ENCODE measurements around the gene MYBBP1A.
A peak's percentile ranks its signal among the peaks of the same experiment; 100 is the strongest.

MYBBP1A gene

DNA sequence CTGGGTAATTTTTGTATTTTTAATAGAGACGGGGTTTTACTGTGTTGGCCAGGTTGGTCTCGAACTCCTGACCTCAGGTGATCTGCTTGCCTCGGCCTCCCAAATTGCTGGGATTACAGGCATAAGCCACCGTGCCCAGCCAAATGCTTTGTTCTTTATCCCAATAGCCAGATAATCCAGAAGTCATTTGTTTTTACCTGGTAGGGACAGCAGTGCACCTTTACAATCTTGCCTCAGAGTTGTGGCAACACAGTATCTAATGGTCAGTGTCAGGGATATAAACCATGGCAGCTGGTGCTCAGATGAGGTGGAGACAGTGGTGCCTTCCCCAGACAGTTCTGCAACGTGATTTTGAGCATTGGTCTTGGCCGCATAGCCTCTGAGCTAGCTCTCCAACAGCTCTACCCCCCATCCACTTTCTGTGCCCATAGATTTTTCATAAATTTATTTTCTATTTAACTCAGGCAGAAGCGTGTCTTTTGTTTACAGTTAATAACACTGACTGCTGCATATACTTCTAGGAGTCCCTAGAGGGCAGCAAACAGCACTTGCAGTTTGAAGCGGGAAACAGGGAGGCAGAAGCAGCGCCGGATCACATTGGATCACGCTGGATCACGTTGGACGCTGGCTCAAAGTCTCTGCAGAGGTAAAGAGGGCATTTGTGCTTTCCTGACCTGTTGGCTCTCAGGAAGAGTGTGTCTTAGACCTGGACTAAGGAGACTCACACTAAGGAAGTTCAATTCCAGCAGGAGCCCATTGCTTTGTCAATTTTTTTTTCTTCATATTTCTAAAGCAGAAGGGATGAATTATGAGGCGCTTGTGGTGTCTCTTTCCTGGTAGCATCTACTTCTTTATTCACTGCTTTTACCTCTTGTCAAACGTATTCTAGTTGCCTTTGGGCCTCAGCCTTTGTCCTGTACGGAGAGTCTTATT lies 10.3 kb upstream of the MYBBP1A start:
- DNase-seq = peak; percentile 73

DNA sequence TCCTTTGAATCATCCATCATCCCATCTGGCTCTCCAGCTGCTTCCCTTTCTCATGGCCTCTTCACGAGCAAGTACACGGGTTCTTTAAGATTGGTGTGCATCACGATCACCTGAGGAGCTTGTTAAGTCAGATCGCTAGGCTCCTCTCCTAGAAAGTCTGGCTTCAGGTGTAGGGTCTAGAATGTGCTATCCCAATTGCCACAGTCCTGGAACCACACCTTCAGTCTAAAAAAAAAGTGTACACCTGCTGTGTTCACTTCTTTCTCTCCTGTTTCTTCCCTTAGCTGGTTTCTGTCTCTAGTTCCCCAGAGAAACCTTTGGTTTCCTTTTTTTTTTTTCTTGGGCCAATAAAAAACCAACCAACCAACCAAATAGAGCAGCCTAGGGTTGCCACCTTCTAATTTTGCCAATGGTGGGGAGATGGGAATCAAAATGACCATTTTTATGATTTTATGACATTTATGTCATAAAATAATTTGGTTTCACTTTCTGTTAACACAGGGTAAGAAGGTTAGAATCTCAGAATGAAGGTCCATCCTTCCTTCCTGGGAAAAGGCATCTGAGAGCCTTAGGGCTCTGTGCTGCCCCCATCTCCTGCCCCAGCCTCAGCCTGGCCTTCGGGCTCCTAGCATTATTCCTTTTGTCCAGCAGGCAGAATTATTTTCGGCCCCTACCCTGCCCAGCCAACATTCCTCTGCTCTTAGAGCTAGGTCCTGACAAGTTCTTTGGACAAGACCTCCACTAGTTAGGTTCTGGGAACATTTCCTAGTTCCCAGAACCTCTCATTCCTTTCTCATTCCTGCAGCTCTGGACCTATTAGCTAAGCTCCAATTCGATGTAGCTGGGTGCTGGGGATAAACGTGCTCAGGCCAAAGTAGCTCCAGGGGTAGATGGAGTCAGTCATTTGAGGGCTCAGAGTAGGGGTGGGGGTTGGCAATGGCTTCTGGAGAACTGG lies 7.1 kb upstream of the MYBBP1A start:
- peak; percentile 26 for DNase-seq

- no peak for DNase-seq
These were observed 5.7 kb upstream of the MYBBP1A start for GRCh38 chr17:4560837-4561256.

DNA sequence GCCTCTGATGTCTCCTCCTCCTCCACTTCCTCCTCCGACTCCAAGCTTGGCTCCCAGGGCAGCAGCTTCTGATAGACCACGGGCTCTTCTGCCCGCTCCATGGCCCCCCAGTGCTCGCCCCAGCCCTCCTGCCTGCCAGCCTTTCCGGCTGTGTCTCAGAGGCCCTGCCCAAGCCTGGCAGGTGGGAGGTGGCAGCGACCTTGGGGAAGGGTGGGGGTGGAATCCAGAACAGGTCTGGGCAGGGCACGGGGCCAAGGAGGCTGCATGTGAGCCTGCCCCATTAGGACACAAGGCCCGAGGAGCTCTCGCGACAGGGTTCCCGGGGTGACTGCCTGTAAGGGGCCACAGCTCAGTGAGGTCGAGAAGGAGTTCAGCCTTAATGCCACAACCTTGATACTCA lies 5.2 kb upstream of the MYBBP1A start, which contains the start of gene GGT6:
Gene GGT6, minus strand, starts transcription at position 157 of the 400 bp plus-strand sequence. Its CDS starts 56 bp downstream, at position 101.
- DNase-seq = no peak

GRCh38 chr17:4559966-4560365 lies 4.8 kb upstream of the MYBBP1A start:
- DNase-seq = no peak

DNA sequence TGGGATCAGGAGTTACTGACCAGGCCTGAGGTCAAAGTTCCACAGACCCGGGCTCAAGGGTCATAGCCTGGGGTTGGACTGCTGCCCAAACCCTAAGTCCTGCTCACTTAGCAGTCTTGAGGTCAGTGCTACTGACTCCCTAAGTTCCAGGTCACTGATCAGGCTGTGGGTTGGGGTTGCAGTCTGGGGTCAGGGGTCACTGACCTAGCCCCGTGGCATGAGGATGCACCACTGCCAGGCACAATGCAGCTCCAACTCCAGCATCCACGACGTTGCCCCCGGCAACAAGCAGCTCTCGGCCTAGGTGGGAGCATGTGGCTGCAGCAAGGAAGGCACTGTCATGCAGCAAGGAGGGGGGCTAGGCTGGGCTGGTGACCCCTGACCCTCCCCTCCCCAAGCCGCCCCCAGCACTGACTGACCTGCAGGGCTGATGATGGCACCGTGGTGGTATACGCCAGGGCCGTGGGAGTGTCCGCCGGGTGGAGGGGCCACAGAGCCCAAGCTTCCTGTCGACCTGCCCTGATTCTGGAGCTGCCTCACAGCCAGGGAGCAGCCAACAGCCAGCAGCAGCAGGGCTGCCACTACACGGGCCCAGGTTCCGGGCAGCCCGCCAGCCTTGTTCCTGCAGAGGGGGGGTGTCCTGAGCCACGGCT lies 4.1 kb upstream of the MYBBP1A start:
- DNase-seq = no peak

- DNase-seq = no peak
These were observed 3.3 kb upstream of the MYBBP1A start for GRCh38 chr17:4558347-4558971.

- DNase-seq = no peak
These were observed 2.6 kb upstream of the MYBBP1A start for GRCh38 chr17:4557626-4558346.

DNA sequence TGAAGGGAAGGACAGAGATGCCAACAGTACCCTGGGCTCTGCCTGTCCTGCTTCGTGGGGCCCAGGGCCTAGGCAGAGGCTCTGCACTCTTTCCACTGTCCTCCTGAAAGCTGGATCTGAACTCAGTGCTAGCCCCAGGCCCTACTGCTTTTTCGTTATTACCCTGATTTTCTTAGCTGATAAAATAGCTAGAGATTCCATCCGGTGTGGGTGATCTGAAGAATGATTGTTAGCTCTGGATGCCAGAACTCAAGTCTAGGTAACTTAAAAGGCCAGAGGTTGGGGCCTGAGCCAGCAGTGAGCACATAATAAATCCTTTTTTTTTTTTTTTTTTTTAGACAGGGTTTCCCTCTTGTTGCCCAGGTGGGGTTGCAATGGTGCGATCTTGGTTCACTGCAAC lies 1.8 kb upstream of the MYBBP1A start:
- no peak for DNase-seq

DNA sequence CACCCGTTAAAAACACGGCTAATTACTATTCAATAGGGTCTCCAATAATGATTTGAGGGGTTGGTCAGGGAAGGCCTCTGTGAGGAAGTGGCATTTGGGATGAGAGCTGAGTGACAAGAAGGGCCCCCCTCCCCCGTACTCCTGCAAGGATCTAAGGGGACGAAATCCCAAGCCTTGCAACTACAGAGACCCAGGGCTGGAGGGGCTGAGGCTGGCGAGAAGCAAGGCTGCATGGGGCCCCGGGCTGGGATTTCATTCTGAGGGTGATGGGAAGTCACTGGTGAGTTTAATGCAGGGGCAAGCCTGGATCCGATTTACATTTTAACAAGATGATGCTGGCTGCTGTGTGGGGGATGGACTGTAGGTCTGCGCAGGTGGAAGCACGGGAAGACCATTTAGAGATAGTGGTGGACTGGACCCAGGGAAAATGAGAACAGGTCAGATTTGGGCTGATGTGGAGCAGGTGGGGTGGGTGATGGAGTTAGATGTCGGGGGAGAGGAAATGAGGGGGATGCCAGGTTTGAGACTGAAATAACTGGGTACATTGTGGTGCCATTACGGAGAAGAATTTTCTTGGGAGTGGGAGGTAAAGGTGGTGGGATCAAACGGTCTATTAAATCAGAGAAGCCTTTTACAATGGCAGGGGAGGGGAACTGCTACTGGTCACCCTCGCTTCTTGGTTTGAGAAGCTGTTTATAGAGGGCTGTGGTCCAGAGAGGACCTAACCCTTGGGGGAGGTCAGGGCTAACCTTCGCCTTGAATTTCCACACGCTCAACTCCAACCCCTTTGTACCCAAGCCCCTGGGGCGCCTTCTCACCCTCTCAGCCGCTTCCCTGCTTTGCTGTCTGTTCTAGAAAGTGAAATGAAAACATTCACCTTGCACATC lies 932 bp upstream of the MYBBP1A start:
- DNase-seq = no peak

DNA sequence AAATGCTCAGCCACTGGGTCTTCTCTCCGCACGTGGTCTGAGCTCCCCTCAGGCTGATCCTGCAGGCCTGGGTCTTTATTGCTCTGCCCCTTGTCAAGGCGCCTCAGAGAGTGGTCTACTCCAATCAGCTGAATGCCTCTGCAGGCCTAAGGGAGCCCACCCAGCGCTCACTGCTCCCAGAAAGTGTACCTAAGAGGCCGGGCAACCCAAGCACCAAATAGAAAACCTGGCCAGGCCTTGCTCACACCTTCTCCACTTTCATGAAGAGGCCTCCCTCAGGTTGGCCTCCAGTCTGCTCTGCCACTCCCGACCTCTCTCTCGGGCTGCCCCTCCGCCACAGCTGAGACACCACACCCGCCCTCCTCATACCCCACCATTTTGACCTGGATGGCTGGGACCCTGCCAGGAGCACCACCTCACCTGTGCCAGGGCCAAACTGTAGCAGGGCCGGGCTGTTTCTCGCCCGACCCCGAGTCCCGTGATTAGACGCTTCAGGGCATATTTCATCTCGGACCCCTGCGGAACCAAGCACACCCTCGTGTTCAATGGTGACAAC lies 665 bp downstream of the MYBBP1A start:
- no peak for DNase-seq

DNA sequence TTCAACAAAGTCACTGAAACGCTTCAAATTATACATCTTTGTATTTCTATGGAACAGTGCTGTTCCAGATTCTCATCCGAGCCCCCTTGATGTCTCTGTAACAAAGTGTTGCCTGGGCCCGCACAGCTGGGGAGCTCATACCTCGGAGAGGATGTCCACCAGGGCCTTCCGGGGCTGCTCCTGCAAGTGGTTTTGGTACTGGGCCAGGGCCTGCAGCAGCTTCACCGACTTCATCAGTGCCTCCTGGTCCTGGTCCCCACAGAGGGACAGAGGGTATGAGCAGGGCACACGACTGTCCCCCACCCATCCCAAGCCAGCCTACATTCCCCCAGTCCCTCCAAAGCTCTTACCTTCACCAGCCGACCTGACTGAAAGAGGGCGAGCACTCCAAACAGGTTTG lies 1.5 kb downstream of the MYBBP1A start:
- DNase-seq = no peak

GRCh38 chr17:4551796-4552525 lies 3.2 kb downstream of the MYBBP1A start:
- DNase-seq = no peak

DNA sequence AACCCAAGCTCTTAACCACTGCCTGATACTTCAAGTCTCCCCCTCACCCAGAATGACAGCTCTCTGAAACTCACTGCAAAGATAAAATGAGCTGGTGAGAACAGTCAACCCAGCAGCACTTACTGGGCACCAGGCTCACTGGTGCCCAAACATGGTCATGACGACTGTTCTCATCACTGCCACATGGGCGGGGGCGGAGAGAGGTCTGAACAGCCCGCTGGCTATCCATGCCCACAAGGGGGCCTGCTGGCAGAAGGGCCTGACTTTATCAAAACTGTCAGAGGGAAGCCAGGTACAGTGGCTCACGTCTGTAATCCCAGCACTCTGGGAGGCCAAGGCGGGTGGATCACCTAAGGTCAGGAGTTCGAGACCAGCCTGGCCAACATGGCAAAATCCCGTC lies 4.0 kb downstream of the MYBBP1A start:
- DNase-seq = peak; percentile 30

GRCh38 chr17:4550534-4551039 lies 4.6 kb downstream of the MYBBP1A start:
- no peak for DNase-seq

DNA sequence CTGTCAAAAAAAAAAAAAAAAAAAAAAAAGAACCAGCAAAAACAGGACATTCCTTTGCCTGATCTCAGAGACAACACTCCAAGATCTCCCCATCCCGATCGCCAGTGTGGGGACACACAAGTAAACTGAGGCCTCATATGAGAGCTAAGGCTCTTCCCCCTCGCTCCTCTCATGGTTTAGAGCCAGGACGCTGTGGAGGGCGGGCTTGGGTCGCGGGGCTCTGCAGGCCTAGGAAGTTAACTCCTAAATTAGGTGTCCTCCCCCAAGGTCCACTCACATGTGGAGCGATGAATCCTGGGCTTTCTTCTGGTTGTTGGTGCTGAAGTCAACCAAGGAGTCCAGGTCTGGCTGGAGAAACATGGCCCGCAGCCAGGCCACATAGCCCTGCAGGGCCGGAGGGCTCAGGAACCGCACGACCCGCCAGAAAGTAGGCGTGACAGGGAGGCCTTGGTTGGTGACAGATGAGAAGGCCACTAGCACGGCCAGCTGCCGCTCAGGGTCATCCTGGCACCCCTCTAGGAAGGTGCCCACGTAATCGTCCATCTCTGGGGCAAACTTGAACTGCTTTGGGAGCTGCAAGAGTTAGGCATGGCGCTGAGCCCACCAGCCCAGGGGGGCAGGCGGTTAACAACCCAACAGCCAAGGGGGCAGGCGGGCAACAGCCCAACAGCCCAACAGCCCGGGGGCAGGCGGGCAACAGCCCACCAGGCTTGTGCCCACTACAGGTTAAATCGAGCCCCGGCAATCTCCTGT lies 5.2 kb downstream of the MYBBP1A start:
- no peak for DNase-seq

DNA sequence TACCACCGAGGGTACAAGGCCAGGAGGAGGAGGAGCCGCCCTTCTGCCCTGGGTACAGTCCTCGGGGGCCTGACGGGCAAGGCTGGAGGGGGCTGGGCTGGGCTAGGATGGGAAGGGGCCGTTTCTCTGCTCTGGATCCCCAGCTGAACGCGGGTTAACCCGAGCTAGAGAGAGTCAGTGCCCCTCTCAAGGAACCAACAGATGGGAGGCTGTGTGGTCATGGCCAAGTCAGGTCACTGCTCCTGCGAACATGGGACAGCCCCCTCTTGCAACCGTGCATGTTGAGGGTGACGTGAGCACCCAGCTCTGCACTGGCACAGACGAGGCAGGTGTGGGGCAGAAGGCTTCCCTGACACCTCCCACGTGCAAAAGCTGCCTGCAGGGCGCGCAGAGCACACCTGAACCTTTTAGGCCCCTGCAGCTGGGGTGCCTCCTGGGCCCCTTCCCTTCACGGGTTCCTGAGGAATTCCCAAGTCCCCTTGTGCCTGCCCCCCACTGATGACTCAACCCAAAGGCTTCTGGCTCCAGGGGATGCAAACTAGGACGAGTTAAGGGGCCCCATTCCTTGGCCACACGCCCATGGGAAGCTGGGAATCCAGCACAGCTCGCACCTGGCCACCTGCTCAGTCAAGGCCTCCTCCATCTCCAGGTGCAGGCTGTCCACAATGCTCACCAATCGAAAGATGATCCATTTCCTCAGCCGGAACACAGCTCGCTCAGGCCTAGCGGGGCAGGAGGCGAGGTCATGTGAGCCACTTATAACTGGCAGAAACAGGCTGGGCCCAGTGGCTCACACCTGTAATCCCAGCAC lies 6.3 kb downstream of the MYBBP1A start:
- DNase-seq = no peak

DNA sequence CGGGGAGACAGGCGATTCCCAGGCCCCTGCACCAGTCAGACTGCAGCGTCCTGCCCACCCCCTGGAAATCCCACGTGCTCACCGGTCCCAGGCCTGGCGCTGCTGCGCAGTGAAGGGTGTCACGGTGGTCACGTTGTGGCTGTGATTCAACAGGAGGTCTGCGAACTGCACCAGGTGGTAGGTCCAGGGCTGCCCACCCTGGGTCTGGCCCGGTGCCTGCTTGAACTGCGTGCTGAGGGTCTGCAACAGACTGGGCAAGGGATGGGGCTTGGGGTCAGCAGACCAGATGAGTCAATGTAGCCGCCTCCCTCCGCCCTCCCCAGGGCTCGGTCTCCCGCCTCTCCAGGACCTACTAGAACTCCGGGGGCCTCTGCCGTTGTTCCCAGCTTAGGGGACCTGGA lies 7.1 kb downstream of the MYBBP1A start:
- no peak for DNase-seq
